Head of caudate nucleus (tissue), 42 donors: ENCODE results near the gene CCDC24.

Source experiments
- DNase-seq, 42 donors: peaks; one replicate each; pipeline versions ENCODE4 v3.0.0 to v3.0.0-alpha.2; 2020 to 2021; ENCODE audit warnings: mixed read lengths in 7 of 42
- intact Hi-C: fragments of 100-400 bp; cut with DNase I; formaldehyde crosslinking; loops from one replicate; pipeline ENCODE4 v1.15.0; 2022

CCDC24 gene

DNA sequence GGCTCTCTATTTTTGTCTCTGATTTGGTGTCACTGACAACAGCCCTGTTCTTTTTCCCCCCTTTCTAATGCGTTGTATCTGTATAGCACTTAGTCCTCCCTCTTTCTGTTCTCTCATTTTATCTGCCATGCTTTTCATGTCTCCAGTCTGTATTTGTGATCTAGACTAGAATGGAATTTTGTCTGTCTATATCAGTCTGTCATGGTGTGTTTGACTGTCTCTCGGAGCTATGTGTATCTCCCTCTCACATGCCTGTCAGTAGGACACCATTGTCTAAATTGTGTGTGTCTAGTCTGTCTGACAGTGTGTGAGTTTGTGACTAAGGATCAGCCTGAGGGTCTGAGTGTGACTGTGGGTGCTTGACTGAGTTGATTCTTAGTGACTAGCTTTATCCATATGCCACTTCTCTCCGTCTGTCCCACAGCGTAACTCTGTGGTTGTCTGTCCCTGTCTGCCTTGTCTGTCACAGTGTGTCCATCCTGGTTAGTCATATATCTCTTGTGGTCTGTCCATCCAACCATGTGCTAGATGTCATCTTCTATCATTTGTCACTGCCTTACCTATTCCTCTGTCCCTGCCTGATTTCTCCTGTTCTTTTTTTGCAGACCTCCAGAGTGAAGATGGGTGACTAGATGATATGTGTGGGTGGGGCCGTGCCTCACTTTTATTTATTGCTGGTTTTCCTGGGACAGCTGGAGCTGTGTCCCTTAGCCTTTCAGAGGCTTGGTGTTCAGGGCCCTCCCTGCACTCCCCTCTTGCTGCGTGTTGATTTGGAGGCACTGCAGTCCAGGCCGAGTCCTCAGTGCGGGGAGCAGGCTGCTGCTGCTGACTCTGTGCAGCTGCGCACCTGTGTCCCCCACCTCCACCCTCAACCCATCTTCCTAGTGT lies 13.8 kb upstream of the CCDC24 start:
- DNase-seq = no peak
- intact Hi-C loops = no loop called here

GRCh38 chr1:43978264-43978550 lies 13.2 kb upstream of the CCDC24 start:
- intact Hi-C loops = no loop called here
- DNase-seq = no peak

DNA sequence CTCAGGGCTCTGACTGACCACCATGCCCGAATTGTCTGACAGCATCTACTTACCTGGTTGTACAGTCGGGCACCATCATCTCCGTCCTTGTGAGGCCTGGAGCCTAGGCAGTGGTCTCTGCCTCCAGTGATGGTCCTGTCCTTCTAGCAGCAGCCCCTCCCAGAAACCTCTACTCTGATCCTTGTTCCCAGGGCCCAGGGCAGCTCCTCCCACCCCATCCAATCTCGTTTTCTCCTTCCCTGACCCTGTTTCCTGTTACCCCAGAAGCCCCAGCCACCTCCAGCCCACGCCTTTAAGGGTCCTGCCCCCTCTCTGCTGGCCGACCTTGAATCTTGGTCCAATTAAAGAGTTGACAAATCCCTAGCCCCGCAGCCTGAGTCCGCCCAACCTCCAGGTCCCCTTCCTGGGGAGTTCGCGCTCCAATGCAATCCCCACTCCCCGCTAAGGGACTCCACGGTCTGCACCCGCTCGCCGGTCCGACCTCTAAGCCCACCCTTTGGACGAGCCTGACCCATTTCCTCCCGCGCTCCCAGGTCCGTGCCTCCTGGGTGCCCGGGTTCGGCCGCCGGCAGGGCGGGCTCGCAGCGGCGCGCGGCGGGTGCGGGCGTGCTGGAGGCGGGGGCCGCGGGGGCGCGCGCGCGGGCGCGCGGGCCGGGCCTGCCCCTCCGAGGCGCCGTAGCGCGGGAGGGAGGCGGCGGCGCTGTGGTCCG lies 12.7 kb upstream of the CCDC24 start, which contains the start of gene B4GALT2:
Gene B4GALT2 (plus strand): TSS at position 660 of the 710 bp plus-strand sequence. CDS start 1,951 bp downstream, outside the sequence.
- intact Hi-C loops = no loop called here
- DNase-seq = peak in 36 of 42 donors; percentile 45 to 83 (median 67)

DNA sequence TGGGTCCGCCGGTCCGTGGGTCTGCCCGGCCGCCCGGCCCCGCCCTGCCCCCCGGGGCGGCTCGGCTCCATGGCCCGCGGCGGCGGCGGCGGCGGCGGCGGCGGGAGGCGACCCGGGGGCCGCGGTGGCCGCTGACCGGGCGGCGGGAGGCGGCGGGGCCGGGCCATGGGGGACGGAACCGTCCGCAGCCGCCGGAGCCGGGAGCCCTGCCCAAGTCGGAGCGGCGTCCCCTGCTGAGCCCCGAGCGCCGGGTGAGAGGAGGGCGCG lies 12.2 kb upstream of the CCDC24 start:
- intact Hi-C loops = no loop called here
- DNase-seq = no peak

DNA sequence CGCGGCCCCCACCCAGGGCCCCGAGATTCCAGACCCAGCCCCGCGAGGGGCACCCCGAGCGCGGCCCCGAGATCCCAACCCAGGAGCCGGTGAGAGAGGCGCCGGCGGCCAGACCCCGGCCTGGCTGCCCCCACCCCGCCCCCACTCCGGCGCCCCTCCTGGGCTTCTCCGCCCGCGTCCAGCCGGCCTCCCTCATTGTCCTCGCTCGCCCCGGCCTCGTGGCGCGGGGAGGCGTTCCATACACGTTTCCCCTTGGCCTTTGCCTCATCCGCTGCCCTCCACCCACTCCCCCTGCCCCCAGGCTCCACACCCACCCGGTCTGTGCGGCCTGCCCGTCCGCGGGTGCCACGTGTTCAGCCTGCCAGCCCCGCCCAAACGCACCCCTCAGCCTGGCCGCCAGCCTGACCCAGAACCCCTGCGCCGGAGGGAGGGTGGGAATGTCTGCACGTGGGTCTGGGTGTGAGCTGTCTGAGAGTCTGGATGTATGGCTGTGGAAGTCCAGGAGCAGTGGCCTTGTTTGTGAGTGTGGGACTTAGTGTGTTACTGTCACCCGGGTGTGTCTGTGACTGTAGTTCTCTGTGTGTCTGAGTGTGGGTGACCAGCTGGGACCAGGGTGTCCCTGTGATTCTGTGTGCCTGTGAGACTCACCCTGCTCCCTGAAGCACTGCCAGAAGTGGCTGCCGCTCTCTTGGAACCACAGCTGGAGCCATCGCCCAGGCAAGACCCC lies 11.7 kb upstream of the CCDC24 start:
- peak in 23 of 42 donors; percentile 18 to 69 (median 43) for DNase-seq
- intact Hi-C loops = no loop called here

- intact Hi-C loops = no loop called here
- DNase-seq = no peak
Observed at GRCh38 chr1:43980255-43981134, 10.9 kb upstream of the CCDC24 start.

DNA sequence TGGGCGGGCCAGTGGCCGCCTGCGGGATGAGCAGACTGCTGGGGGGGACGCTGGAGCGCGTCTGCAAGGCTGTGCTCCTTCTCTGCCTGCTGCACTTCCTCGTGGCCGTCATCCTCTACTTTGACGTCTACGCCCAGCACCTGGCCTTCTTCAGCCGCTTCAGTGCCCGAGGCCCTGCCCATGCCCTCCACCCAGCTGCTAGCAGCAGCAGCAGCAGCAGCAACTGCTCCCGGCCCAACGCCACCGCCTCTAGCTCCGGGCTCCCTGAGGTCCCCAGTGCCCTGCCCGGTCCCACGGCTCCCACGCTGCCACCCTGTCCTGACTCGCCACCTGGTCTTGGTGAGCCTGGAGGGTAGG lies 10.3 kb upstream of the CCDC24 start:
- intact Hi-C loops = no loop called here
- no peak for DNase-seq

DNA sequence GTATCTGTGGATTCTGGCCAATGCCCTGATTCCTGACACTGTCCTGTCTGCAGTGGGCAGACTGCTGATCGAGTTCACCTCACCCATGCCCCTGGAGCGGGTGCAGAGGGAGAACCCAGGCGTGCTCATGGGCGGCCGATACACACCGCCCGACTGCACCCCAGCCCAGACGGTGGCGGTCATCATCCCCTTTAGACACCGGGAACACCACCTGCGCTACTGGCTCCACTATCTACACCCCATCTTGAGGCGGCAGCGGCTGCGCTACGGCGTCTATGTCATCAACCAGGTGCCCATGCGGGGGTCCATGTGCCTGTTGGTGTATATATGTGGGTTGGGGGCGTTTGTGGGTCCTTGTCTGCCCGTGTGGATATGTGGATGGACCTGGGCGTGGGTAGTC lies 9.8 kb upstream of the CCDC24 start:
- intact Hi-C loops = no loop called here
- no peak for DNase-seq

DNA sequence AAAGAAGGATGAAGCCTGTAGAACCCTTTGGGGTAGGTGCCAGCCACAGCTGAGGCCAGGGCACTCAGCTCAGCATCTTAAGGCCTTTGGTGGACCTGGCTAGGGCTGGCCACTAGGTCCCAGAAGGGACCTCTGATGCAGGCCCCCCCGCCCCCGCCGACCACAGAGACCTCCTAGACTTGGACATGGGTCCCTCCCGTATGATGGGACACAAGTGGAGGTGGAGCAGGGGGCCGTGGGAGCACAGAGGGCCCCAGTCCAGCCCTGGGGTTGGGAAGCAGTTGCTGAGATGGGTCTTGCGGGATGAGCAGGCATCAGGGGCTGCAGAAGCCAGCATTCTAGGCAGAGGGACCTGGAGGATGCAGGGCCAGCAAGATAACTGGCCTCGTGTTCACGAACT lies 9.2 kb upstream of the CCDC24 start:
- intact Hi-C loops = no loop called here
- DNase-seq = no peak

DNA sequence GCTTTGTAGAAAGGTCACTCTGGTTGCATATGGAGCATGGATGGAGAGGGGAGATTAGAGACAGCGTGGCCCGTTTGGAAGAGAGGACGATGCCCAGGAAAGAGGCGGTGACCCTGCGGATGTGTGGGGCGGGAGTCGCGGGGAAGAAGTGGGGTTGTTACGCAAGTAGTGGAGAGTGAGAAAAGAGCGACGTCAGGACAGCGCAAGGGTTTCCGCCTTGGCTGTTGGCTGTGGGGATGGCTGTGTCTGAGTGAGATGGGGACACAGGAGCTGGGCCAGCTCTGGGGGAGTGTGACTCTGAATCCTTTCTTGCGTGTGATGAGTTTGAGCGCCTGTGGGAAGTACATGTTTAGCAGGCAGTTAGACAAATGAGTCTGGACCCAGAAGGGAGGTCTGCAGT lies 8.6 kb upstream of the CCDC24 start:
- intact Hi-C loops = no loop called here
- no peak for DNase-seq

GRCh38 chr1:43983253-43983899 lies 8.0 kb upstream of the CCDC24 start:
- DNase-seq = no peak
- intact Hi-C loops = no loop called here

DNA sequence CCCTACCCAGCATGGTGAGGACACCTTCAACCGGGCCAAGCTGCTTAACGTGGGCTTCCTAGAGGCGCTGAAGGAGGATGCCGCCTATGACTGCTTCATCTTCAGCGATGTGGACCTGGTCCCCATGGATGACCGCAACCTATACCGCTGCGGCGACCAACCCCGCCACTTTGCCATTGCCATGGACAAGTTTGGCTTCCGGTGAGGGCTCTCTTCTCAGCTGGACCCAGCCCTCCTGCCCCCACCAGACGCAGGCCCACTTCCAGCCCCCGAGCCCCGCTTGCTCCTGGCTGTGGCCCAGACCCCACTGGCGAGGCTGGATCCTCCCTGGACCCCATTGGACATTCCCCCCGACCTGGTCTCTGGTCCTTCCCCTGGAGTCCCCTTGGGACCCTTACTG lies 6.5 kb upstream of the CCDC24 start:
- intact Hi-C loops = no loop called here
- no peak for DNase-seq

GRCh38 chr1:43985984-43986595 lies 5.3 kb upstream of the CCDC24 start:
- intact Hi-C loops = no loop called here
- DNase-seq = no peak

DNA sequence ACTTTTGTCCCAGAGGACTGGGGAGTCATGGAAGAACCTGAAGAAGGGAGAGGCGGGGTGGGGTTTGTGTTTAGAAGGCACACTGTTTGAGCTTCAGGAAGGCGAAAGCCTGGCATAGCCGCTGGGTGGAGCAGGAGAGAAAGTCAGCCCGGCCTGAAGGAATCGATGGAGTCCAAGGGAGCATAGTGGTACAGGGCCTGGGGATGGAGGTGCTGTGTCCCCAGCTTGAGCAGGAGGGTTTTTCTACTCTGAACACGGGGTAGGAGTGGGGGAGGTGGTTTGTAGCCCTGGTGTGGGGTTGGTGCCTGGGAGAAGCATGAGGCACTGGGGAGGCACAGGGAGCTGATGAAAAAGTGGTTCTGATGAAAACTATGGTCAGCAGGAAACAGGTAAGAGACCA lies 4.7 kb upstream of the CCDC24 start:
- intact Hi-C loops = no loop called here
- DNase-seq = no peak

GRCh38 chr1:43987159-43987902 lies 4.1 kb upstream of the CCDC24 start:
- intact Hi-C loops = no loop called here

DNA sequence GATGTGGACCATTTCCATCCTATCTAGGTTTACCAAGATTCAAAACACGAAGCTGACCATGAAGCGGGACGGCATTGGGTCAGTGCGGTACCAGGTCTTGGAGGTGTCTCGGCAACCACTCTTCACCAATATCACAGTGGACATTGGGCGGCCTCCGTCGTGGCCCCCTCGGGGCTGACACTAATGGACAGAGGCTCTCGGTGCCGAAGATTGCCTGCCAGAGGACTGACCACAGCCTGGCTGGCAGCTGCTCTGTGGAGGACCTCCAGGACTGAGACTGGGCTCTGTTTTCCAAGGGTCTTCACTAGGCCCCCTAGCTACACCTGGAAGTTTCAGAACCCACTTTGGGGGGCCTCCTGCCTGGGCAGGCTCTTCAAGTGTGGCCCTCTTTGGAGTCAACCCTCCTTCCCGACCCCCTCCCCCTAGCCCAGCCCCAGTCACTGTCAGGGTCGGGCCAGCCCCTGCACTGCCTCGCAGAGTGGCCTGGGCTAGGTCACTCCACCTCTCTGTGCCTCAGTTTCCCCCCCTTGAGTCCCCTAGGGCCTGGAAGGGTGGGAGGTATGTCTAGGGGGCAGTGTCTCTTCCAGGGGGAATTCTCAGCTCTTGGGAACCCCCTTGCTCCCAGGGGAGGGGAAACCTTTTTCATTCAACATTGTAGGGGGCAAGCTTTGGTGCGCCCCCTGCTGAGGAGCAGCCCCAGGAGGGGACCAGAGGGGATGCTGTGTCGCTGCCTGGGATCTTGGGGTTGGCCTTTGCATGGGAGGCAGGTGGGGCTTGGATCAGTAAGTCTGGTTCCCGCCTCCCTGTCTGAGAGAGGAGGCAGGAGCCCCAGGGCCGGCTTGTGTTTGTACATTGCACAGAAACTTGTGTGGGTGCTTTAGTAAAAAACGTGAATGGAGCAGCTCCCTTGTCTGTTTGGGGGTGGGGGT lies 864 bp upstream of the CCDC24 start:
- DNase-seq = no peak
- intact Hi-C loops = no loop called here

More at GRCh38 chr1:43987159-43987902, 4.1 kb upstream of the CCDC24 start:
- no peak for DNase-seq

- intact Hi-C loops = no loop called here
- DNase-seq = no peak
Observed at GRCh38 chr1:43991200-43991475, 261 bp upstream of the CCDC24 start.
